H7 (cell line): ENCODE results near the gene TM2D3. TPM values are rescaled to one million over a fixed set of nuclear protein-coding genes. Genes with fewer than 3 reads are reported as not detected.

ENCODE experiments used
- DNase-seq: peaks from one replicate; pipeline ENCODE4 v3.0.0; 2012
- H3K27me3 ChIP-seq: 2 replicates; pipeline ENCODE4 v1.6.0; 2011; ENCODE audit warnings: mild to moderate bottlenecking, low read length; ENCODE audit not compliant: control insufficient read depth, insufficient read depth
- H3K36me3 ChIP-seq: replicated peaks from 2 replicates; pipeline ENCODE4 v1.5.1; 2011; ENCODE audit warnings: low read length; ENCODE audit not compliant: control insufficient read depth, insufficient read depth
- H3K4me3 ChIP-seq: 2 replicates; pipeline ENCODE4 v1.5.1; 2011; ENCODE audit warnings: low read depth, mild to moderate bottlenecking, control low read depth, low read length, moderate library complexity; ENCODE audit not compliant: insufficient read depth
- total RNA-seq: library from RNA; depleted of rRNA; stranded (reverse); fragments of >200 nt; shearing (Covaris generic); gene quantifications from 2 replicates; pipeline ENCODE4 v1.2.3, GENCODE V29; 2014

The TM2D3 gene
- total RNA-seq, 1 experiment from 2014 or later: 41.6 TPM

DNA sequence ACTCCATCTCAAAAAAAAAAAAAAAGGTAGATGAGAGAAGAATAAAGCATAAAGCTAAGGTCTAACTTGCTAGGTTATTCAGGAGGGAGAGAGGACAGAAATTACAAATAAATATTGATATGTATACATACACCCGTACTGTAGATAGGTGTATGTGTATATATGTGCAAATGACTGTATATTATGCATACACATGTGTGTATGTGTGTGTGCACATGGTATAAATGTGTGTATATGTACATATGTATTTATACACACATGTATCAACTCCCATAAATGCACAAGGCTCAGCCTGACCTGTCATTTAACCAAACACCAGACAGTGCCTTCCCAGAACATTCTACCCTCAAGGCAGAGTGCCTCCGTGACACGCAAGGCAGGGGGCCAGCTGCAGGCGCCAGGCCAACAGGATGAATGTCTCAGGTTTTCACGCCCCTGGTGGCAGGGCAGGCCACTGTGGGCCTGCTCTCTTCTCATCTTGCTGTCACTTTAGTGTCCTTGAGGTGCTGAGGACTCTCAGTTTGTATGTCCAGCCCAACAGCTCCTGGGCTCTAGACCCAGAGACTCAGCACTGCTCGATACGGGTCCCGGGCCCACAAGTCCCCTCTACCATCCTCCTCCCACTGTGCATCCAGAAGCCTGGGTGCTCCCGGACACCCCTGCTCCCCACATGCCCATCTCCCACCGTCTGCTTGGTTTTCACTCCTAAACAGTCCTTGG is 40.4 kb downstream of the TM2D3 start:
- no peaks in the 10 kb centered on the region for H3K27me3 ChIP-seq
- DNase-seq: no peak
- no peak overlapping the region for H3K4me3 ChIP-seq
- no peaks in the 10 kb centered on the region for H3K36me3 ChIP-seq

DNA sequence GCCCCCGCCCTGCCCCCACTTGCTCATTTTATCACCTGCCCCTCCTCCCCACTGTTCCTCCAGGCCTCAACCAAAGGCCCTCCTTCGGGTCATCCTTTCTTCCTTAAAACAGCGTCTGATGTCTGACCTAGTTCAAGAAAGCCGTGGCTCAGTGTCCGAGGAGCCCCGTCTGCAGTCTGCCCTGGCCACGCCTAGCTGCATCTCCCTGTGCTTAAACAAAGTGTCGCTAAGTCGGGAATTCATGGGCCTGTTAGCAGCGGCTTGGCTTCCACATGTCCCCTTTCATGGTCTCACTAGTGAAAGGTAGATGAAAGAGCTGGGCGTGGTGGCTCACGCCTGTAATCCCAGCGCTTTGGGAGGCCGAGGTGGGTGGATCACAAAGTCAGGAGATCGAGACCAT is 41.2 kb downstream of the TM2D3 start:
- Histone ChIP-seq H3K4me3 (no peak overlapping the region), H3K27me3 (no peaks in the 10 kb centered on the region), H3K36me3 (no peaks in the 10 kb centered on the region)
- no peak for DNase-seq

DNA sequence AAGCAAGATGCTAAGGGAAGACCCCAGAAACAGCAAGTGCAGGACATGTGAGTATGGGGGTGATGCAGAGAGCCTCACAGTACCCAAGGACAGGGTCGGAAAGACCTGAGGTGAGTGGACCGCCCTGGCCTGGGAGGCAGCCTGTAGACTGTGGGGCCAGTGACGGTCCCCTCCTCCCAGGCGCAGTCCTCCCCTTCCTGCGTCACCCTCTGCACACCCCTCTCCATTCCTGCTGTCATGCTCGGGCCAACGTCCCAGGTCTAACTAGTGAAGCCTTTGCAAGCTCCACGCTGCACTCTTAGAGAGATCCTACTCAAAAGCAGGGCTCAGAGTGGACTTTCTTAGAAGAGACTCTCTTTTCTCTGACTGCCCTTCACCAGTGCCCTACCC is 41.6 kb downstream of the TM2D3 start:
- no peak overlapping the region for H3K4me3 ChIP-seq
- no peak for DNase-seq
- H3K27me3 ChIP-seq: no peaks in the 10 kb centered on the region
- no peaks in the 10 kb centered on the region for H3K36me3 ChIP-seq

DNA sequence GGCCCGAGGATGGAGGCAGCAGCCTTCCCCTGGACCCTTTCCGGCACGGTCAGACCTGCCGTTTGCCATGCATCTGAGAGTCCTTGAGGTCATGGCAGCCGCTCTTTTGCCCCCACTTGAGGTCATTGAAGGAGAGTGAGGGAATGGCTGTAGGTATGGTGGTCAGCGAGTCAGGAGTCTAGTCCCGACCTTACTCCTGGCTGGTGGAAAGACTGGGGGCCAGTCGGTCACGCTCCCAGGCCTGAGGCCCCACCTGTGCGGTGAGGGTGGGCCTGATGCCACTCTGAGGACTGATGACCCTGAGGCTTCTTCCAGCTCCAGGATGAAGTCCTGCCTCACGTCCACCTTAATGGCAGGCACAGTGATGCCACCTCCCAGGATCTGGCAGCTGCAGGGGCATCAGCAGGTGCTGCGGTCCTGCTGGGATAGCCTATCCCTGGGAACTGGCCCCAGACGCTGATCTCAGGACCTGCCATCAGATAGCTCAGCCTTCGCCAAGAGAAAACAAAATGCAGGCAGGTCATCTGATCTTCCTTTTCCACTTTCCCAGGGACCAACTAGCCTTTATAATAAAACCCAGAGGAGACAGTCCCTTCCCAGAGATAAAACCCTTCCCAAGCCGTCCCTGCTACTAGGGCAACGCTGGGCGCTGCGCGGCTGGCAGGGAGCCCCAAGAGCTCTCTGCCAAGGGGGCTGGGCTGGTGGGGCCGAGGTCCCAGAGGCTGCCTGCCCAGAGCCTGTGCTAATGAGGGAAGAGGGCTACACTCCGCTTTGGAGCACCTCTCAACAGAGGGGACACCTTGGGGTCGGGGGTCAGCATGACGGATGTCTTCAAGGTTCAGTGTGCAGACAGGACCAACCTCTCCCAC is 42.2 kb downstream of the TM2D3 start:
- no peaks in the 10 kb centered on the region for H3K27me3 ChIP-seq
- no peak overlapping the region for H3K4me3 ChIP-seq
- H3K36me3 ChIP-seq: no peaks in the 10 kb centered on the region
- DNase-seq: no peak

DNA sequence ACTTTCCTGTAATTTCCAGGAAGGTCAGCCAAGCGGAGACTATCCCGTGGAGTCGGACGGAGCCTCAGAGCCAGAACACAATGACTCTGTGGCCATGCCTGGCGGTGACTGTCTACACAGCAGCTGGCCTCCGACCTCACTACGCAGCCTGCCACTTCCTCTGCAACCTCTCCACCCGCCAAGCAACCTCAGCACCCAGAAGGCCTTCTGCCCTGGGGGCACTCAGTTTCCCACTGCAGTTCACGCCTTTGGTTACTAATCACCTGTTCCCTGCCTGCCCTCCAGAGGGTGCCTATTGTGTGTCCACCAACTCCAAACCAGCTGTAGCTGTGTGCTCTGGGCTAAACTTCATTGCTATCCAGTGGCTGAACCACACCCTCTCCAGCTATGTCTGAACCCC is 44.0 kb downstream of the TM2D3 start:
- Histone ChIP-seq H3K27me3 (no peaks in the 10 kb centered on the region), H3K36me3 (no peaks in the 10 kb centered on the region), H3K4me3 (no peak overlapping the region)
- peak; percentile 47 for DNase-seq

DNA sequence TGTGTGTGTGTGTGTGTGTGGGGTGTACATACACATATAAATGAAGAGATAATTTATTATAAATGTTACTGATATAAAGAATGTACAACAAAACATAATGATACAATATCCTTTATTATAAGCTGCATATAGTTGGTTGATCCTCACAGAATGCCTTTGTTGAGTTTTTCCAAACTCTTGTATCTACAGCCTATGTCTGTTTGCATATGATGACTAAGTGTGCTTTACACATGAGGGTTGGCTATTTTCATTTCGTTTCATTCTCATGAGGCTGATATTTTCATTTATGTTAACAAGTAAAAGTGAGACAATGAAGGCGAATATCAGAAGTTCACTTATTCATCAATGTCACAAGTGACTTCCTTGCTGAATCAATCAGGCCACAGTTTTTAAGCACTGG is 45.1 kb downstream of the TM2D3 start:
- H3K4me3 ChIP-seq: no peak overlapping the region
- no peaks in the 10 kb centered on the region for H3K36me3 ChIP-seq
- H3K27me3 ChIP-seq: no peaks in the 10 kb centered on the region
- no peak for DNase-seq

DNA sequence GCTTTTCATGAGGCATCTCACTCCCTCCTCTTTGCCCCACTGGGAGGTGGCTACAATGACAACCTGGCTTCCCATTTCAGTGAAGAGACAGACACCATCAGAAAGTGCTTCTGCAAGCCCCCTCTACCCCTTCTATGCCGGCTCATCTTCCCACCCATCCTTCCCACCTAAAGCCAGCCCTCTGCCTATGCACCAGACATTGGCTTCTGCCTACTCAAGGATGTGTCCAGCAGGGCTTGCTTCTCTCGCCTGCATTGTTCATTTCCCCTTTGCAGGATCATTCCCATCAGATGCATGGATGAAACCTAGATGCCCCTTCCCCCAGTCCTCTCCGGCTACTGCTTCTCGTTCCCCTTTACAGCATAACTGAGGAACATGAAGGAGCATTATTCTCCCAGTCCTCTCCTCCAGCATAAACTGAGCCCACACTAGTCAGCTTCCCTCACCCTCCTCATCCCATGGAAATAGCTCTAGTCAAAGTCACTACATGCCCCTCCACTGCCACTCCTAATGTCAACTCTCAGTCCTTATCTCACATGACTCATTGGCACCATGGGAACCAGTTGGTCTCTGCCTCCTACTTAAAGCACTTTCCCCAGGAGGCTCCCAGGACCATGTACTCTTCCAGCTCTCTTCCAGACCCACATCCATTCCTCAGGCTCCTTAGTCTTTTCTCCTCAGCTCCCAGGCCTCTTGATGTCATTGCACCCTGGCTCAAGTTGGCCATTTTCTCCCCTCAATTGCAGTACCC is 47.9 kb downstream of the TM2D3 start:
- no peak for DNase-seq
- no peak overlapping the region for H3K4me3 ChIP-seq
- H3K36me3 ChIP-seq: no peaks in the 10 kb centered on the region
- H3K27me3 ChIP-seq: no peaks in the 10 kb centered on the region

DNA sequence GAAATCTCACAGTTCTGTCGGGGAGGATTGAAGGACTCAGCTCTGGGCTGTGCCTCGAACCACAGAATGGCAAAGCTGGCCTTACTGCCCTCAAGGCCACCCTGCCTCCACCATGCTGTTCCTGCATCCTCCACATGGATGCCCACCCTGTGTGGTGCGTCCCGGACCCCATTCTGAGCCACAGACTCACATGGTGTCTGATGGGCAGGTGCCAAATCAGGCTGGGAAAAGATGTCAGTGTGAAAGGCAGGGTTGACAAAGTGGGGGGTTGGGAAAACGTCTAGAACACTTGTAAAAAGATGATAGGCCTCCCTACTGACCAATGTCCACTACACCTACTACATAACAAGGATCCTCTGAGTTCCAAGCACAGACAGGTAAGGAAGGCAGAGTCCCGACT is 49.4 kb downstream of the TM2D3 start:
- Histone ChIP-seq H3K4me3 (no peak overlapping the region), H3K27me3 (no peaks in the 10 kb centered on the region), H3K36me3 (no peaks in the 10 kb centered on the region)
- DNase-seq: no peak

DNA sequence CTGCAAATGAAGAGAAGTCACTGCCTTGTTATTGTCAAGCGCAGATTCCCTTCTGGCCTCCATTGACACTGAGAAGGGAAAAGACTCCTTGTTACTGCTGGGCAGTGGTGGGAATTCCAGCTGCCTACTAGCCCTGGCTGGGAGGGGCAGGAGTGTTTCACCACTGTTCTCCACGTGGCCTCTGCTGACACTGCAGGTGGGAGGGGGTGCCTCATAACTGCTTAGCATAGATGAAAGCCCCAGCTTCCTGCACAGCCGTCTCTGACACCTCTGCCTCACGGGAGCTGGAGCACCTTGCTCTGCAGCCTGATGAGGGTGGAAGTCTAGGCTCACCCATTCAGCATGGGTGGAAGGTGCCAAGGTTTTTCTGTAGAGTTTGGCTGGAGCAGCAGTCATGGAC is 52.1 kb downstream of the TM2D3 start:
- Histone ChIP-seq H3K4me3 (no peak overlapping the region), H3K27me3 (no peaks in the 10 kb centered on the region), H3K36me3 (no peaks in the 10 kb centered on the region)
- no peak for DNase-seq

DNA sequence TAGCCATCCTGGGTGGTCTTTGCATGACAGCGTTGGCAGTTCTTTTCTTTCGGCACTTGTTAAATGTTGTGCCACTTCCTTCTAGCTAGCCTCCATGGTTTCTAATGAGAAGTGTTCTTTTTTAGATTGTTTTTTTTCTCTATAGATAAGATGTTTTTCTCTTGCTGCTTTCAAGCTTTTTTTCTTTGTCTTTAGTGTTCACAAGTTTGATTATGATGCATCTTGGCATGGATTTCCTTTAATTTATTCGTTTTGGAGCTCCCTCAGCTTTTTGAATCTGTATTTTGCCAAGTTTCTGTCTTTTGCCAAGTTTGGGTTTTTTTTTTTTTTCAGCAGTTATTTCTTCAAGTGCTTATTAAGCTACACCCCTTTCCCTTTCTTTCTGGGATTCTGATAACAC is 53.1 kb downstream of the TM2D3 start:
- Histone ChIP-seq H3K27me3 (no peaks in the 10 kb centered on the region), H3K4me3 (no peak overlapping the region), H3K36me3 (no peaks in the 10 kb centered on the region)
- DNase-seq: no peak

DNA sequence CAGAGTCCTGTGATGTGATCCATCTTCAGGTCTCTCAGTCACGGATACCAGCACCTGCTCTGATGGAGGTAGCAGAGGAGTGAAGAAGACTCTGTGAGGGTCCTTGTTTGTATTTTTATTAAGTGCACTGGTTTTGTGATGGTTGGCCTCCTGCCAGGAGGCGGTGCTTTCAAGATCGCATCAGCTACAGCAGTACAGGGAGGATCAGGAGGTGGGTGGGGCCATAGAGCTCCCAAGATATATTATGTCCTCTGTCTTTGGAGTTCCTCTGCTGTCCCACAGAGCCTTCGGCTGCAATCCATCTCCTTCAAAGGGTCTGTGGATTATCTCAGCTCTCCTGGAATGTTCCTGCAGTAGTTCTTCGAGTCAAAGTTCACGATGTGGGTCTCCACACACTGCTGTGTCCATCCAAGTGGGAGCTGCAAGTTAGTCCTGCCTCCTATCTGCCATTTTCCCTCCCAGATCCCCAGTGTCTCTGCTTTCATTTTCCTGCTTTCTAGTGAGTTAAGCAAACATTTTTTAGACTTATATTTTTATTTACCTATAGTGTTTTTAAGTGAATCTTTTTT is 54.7 kb downstream of the TM2D3 start:
- Histone ChIP-seq H3K27me3 (no peaks in the 10 kb centered on the region), H3K36me3 (no peaks in the 10 kb centered on the region), H3K4me3 (no peak overlapping the region)
- DNase-seq: no peak

DNA sequence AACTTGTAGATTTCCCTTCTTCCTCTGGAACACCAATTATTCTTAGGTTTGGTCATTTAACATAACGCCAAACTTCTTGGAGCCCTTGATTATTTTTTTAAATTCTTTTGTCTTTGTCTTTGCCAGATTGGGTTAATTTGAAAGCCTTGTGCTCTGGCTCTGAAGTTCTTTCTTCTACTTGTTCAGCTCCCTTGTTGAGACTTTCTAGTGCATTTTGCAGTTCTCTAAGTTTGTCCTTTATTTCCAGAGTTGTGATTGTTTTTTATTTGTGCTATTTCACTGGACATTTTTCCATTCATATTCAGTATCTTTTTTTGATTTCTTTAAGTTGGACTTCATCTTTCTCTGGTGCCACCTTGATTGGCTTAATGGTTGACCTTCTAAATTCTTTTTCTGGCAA is 55.5 kb downstream of the TM2D3 start:
- Histone ChIP-seq H3K27me3 (no peaks in the 10 kb centered on the region), H3K4me3 (no peak overlapping the region), H3K36me3 (no peaks in the 10 kb centered on the region)
- DNase-seq: no peak
